DMS79 (cell line): ENCODE data around the gene NANOS1.
"Not testable (repeated sequence)": the region's sequence is repeated elsewhere in the genome, so short reads cannot be mapped to it uniquely, and the experiment has no call there.

Experiments
- DNase-seq: peaks from one replicate; lab custom pipeline; 2025; lab: John Stamatoyannopoulos, UW

Gene NANOS1

DNA sequence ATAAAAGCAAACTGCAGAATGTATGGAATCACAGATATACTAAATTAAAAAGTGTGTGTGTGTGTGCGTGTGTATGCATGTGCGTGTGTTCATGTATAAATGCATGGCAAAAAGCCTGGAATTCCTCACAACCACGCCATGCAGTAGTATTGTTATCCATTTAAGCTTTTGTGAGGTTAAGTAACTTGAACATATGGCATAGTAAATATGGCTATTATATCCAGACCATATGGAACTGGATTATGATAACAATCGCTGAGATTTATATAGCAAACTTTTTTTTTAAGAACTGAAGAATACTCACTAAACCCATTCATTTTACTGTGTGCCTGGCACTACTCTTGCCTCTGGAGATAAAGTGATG is 22.3 kb upstream of the NANOS1 start:
- no peak for DNase-seq

DNA sequence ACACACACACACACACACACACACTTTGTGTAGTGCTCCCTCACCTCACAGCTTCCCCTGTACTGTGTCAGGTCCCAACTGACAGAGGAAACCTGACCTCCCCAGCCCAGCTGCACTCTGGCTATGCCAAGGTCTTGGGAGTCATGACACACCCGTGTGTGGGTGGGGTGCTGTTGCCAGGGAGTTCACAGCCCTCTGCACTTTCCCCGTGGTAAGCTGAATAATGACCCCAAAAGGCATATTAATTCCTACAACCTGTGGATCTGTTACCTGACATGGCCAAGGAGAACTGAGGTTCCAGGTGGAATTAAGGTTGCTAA is 8.9 kb upstream of the NANOS1 start:
- no peak for DNase-seq

DNA sequence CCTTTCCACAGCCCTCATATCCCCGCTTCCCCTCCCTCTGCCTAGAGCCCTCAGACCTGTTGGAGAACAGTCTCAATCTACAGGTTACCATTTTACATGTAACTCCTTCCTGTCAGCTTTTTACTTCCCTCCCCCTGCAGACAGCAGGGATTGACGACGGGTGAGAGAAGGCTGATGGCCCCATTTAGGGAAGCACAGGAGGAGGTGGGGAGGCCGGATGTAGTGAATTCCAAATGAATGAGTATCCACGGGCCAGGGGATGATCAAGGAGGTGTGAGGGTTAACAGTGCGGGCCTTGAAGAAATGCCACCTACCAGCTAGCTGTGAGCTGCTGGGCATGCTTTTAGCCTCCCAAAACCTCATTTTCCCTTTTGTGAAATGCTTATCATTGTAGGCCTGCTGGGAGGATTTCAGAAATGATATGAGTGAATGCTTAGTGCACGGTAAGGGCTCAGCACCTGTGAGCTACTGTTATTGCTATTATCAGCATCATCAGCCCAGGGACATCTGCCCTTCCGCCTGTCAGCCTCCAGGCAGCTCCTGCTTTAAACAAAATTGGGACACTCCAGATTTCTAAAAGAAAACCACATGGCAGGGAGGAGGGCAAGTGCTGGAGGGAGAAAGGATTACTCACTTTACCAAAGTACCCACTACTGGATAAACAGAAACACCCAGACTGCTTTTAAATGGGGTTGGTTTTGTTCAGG is 6.5 kb upstream of the NANOS1 start:
- DNase-seq = no peak

DNA sequence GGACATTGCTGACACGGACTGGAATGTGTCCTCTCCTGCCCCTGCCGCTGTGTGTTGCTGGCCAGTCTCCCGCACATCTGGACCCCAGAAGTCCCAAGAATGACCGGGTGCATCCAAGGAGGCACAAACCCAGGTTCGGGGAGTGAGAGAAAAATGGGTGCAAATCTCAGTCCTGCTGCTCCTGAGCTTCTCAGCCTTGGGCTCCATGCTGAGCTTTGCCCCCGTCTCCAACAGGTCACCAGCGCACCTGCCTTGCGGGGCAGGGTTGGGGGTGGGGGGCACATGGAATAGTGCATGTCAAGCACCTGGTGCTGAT is 6.0 kb upstream of the NANOS1 start:
- DNase-seq = no peak

DNA sequence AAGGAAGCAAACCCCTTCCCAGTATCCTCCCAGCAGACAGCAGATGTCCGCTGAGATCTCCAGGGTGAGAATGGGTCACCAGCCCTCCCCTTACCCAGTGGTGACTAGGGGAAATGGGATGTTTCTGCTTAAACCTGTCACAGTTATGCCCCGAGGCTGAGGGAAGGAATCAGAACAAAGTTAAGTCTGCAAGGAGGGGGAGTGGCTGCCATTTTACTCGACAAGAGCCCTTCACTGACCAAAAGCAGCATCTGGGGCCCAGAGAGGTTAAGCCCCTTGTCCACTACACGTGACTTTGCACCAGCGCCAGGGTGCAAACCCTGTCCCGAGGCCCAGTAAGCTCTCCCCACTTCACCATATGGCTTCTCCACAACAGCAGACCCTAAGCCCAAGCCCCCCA is 4.6 kb upstream of the NANOS1 start:
- no peak for DNase-seq

DNA sequence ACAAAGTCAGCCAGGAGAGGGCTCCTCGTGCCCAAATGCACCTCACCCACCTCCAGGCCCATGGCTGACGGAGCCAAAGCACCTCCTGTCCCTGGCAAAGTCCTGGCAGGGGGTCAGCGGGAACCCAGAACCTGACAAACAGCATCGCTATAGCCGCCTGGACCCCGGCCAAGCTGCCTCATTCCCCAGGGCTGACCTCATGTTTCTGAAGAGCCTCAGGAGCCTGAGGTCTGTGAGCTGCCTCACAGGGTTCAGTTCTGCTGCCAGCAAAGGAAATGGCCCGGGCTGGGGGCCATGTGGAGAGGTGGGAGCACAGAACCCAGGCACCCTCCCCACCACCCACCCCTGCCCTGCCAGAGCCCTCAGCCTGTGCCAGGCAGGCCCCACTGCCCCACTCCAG is 4.2 kb upstream of the NANOS1 start:
- peak; percentile 56 for DNase-seq

DNA sequence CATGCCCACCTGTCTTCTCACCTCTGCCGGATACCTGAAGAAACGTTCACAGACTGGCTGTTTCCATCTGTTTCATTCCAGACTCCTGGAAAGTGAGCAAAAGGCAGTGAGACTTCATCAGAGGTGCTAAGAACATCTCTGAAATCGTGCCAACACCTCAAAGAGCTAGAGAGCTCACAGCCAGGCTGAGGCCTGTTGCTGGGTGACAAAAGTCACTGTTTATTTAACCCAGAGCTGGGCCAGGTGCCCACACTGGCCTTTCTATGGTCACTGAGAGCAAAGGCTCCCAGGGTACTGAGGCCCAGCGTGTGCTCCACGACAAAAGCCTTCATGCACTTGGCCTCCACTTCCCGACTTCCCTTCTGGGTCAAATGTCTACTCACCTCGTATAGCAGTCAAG is 3.7 kb upstream of the NANOS1 start:
- DNase-seq = peak; percentile 16

DNA sequence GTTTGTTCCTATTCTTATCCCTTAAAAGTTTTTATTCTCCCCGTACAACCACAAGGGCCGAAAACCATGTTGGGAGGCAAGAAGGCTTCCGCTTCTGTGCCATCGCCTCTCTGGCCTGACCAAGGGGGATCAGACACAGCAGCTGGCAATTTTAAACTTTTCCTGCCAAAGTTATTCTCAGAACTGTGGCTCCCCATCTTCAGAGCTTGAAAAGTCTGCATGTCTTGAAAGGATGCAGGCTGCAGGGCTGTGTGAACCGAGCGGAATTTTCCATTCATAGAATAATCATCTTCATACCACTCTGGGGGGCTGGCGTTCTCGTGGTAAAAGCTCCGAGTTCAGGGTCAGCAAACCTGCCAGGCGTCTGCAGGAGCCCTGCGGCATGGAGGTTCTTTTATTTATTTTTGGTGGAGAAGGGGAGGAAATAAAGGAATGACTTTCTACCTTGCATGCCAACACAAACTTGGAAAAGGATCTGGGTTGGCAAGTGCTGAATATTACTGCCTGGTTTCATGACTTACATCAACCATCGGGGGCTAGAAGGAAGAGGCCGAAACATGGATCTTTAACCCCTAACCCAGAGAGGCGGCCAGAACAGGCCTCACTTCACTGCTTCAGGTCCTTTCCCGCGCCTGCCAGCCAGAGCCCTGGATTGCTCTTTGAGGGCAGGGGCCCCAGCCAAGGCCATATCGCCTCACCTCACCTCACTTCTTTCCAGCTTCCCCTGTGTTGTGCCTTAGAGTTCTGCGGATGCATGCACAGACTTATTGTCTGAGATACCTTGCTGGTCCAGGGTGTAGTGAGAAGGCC is 3.0 kb upstream of the NANOS1 start:
- no peak for DNase-seq

DNA sequence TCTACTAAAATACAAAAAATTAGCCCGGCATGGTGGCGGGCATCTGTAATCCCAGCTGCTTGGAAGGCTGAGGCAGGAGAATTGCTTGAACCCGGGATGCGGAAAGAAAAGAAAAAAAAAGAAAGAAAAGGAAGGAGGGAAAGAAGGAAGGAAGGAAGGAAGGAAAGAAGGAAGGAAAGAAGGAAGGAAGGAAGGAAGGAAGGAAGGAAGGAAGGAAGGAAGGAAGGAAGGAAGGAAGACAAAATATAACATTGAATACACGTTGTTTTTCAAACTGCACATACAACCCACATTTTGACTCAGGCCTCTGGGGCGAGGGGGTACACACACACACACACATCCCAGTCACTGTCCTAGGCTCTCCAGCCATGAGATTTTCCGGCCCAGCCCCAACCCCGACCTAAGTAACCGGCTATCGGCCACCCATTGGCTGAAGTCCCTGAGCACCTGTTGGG is 1.0 kb upstream of the NANOS1 start:
- DNase-seq = not testable (repeated sequence)

DNA sequence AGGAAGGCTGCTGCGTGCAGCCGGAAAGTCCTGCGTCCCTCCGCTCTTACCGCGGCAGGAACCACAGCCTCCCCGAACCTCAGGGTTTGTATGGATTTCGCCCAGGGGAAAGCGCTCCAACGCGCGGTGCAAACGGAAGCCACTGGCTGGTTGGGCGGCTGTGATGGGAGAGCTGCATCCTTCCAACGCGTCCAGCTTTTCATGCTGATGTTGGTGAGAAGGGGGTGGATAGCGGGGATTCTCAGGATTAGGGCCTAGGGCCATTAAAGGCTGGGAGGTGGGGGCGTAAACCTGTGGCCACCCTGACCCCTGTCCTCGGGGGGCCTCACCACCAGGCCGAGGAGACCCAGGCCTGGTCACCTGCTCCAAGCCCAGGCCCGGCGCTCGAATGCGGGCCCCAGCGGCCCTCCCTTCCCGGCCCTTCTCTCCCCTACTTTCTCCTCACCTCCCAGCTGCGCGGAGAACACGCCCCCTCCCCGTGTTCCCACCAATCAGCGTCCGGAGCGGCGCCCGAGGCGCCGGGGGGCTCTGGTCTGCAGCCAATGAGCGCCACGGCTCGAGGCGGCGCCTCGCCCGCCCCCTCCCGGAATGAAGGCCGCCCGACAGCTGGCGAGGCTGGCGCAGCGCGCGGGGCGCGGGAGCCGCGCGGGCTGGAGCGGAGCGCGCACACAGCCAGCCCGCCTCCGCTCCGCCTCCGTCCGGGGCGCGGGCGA is 458 bp upstream of the NANOS1 start:
- DNase-seq = peak; percentile 41

DNA sequence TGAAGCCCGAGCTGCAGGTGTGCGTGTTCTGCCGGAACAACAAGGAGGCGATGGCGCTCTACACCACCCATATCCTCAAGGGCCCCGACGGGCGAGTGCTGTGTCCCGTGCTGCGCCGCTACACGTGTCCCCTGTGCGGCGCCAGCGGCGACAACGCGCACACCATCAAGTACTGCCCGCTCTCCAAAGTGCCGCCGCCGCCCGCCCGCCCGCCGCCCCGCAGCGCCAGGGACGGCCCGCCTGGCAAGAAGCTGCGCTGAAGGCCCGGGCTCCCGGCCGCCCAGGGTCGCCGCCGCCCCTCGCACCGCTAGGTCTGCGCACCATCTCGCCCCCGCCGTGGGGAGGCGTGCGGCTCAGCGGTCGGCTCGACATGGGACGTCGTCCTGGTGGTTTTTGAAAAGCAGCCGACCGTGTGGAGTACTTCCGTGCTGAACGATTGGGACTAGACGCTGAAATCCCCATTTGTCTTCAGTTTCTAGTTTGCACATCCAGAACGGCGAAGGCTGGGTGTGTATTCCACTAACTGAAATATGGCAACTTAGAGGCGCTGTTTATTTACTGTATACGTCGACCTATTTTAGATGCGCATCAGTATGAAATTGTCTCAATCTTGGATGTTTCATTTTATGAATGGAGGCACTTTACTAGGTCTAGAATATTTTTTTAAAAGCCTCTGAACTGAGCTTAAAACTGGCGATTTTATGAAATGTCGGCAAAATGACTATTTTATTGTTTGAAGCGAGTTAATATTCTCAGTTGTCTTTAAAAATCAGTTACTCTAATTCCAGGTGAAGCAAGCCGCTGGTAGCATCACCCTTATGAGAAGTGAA is 1.1 kb downstream of the NANOS1 start:
- DNase-seq = peak; percentile 26

DNA sequence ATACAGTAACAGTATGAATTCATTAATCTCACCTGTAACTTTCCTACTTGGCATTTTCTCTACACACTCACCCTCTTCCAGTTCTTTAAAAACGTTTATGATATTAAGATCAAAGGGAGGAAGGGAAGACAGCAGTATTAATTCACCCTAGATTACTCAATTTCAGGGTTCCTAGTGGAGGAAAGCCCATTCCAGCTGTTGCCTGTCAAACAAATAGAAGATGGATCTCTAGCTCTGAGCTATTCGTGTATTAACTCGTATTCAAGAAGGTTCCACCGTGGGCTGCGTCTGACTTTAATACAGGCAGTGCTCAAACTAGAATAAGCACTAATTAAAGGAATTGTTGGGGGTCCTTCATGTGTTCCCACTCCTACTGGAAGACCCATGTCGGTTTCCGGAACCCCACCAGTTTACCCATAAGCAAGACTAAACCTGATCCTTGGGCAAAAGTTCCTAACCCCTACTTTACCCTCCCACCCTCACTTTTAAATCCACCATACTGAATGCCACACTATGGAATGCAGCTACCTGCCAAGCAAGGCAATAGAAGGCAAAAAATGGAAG is 2.1 kb downstream of the NANOS1 start:
- no peak for DNase-seq

DNA sequence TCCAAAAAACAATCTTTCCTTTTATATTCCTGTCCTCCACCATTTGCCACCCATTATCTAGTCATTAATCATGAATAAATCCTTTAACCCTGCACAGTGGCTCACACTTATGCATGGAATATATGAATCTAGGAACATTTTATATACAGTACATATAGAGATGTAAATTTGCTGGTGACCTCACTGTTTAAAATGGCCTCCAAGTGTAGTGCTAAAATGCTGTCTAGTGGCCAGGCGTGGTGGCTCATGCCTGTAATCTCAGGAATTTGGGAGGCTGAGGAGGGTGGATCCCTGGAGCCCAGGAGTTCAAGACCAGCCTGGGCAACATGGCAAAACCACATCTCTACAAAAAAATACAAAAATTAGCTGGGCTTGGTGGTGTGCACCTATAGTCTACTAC is 9.6 kb downstream of the NANOS1 start:
- no peak for DNase-seq

DNA sequence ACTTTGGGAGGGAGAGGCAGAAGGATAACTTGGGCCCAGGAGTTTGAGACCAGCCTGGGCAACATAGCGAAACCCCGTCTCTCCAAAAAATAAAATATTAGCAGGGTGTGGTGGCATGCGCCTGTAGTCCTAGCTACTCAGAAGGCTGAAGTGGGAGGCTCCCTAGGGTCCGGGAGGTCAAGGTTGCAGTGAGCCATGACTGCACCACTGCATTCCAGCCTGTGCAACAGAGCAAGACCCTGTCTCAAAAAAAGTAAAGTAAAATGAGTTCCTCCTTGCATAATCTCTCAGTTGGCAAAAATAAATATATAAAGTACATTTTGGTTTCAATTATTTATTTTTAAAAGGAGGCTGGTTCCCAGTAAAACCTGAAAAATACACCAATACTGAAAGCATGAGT is 11.8 kb downstream of the NANOS1 start:
- no peak for DNase-seq

DNA sequence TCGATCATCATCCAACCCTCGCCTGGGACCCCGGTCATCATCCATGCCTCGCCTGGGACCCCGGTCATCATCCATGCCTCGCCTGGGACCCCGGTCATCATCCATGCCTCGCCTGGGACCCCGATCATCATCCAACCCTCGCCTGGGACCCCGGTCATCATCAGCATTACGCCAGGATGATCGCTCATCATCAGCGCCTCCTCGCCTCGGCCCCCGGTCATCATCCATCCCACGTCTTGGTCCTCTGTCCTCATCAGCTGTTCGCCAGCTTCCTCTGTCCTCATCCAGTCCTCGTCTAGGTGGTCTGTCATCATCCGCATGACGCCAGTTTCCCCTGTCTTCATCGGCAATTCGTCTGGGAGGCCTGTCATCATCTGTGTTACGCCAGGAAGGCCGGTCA is 12.7 kb downstream of the NANOS1 start:
- no peak for DNase-seq

DNA sequence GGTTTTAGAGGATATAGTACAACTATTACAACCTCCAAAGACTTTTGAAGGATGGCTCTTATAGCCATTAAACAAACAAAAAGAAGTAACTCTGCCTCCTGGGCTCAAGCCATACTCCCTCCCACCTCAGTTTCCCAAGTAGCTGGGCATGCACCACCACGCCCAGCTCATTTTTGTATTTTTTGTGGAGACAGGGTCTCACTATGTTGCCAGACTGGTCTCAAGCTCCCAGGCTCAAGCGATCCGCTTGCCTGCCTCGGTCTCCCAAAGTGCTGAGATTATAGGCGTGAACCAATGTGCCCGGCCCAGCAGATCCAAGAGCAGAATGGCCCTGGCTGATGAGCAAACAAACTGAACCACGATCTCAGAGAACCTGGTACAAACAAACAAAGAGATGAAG is 16.0 kb downstream of the NANOS1 start:
- DNase-seq = no peak

DNA sequence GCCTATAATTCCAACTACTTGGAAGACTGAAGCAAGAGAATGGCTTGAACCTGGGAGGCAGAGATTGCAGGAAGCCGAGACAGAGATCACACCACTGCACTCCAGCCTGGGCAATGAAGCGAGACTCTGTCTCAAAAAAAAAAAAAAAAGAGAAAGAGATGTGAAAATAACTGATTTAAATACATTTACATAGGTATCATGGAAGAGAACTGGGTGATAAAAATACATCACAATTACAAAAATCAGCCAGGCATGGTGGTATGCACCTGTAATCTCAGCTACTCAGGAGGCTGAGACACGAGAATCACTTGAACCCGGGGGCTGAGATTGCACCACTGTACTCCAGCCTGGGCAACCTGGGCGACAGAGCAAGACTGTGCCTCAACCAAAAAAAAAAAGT is 19.8 kb downstream of the NANOS1 start:
- DNase-seq = no peak

DNA sequence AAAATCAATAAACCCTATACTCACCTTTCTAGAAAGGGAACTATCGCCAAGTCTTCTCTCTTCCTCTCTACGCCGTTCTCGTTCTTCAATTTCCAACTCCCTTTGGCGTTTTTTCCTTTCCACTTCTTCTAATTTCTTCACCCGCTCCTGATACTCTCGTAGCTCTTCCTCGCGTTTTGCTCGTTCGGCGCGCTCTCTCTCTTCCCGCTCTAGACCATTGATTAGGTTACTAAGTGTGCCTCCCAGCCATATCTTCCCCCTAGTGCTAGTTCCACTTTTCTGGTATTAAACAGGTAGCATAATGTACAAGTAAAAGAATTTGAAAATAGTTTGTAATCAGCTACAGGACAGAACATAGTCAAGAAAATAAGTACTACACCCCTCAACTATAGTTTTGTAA is 20.3 kb downstream of the NANOS1 start:
- no peak for DNase-seq

DNA sequence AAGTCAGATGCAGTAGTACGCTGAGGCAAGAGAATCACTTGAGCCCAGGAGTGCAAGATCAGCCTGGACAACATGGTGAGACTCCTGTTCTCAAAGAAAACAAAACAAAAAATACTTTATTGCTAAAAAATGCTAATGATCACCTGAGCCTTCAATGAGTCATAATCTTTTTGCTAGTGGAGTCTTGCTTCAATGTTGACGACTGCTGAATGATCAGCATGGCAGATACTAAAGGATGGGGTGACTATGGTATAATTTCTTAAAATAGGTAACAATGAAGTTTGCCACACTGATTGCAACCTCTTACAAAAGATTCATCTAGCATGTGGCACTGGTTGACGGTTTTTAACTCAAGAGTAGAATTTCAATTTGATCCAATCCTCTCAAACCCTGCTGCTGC is 22.3 kb downstream of the NANOS1 start:
- no peak for DNase-seq

DNA sequence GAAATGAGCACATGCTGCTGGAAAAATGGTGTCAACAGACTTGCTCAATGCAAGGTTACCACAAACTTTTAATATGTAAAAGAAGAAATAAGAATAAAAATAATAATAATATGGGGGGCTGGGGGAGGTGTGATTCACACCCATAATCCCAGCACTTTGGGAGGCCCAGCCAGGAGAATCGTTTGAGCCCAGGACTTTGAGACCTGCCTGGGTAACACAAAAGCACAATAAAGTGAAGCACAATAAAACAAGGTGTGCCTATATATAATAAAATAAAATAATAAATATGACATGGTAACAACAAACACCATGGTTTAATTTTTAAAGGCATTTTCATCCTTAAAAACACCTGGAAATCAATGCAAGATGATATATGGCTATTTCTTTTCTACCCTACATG is 26.0 kb downstream of the NANOS1 start:
- DNase-seq = no peak

DNA sequence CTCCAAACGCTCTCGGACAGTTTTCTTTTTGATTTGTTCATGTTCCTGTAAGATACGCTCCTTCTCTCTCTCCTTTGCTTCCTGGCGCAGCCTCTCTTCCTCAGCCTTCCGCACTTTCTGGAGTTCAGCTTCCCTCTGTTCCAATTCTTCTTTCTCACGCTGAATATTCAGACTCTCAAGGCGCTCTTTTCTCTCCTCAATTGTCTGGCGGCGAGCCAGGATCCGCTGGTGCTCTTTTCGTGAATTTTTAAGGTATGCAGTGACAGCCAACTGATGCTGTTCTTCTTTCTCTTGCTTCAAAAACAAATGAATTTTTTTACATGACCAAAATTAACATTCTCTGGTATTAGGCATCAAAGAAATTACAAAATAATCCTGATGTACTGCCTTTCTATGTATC is 28.5 kb downstream of the NANOS1 start:
- DNase-seq = no peak

DNA sequence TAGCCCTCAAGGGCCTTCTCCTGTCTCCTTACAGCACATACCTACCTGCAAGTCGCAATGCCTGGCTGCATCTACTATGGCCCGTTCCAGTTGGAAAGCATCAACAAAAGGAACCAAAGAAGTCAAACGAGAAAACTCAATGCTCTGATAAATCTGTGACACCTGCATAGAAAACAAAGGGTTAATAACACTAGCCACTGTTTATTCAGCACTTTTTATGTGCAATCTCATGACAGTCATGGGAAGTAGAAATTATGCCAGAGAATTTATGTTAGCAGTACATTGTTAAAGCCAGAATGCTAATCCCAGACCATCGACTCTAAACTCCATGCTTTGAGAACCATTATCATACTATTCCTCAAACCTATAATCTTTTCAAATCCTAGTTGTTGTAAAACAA is 30.0 kb downstream of the NANOS1 start:
- no peak for DNase-seq
